Body of pancreas (tissue), 4 donors: Measurements from ENCODE around the gene CUL9. TPM values are rescaled to one million over a fixed set of nuclear protein-coding genes. Genes with fewer than 3 reads are reported as not detected.

ENCODE experiments used
- ATAC-seq: fragments of 150-250 bp; one replicate; pipeline ENCODE4 v1.9.1; 2016
- DNase-seq, 4 donors: peaks; one replicate each; pipeline ENCODE4 v3.0.0-alpha.2; 2019
- H3K27ac ChIP-seq, 4 donors: fragments of 200-600 bp; sonication (generic); 1 replicate in 3 of 4; 2 replicates in 1 of 4; pipeline versions ENCODE4 v1.5.1 to v1.6.1; 2016 to 2019; ENCODE audit warnings: mild to moderate bottlenecking in 1 of 4, mixed read lengths in 1 of 4, moderate library complexity in 1 of 4
- H3K27me3 ChIP-seq, 2 donors: fragments of 200-600 bp; sonication (generic); one replicate each; pipeline ENCODE4 v1.6.0; 2016; ENCODE audit warnings: mild to moderate bottlenecking in 1 of 2
- H3K36me3 ChIP-seq, 2 donors: fragments of 200-600 bp; sonication (generic); replicated peaks in 1 of 2; 2 replicates each; pipeline ENCODE4 v1.5.1; 2016; ENCODE audit warnings: low read depth in 2 of 2; ENCODE audit not compliant: insufficient read depth in 1 of 2
- H3K4me1 ChIP-seq: fragments of 200-600 bp; sonication (generic); one replicate; pipeline ENCODE4 v1.6.0; 2016
- H3K4me3 ChIP-seq, 2 donors: fragments of 200-600 bp; sonication (generic); 1 replicate in 1 of 2; 2 replicates in 1 of 2; pipeline ENCODE4 v1.5.1; 2016 to 2019
- H3K9me3 ChIP-seq, 3 donors: fragments of 200-600 bp; sonication (generic); 1 replicate in 2 of 3; 2 replicates in 1 of 3; pipeline ENCODE4 v1.5.1; 2016
- POLR2A ChIP-seq, 3 donors: fragments of 450-650 bp; IDR thresholded peaks; one replicate each; pipeline ENCODE4 v1.6.1; 2016; ENCODE audit warnings: antibody characterized with exemption in 3 of 3, mild to moderate bottlenecking in 2 of 3
- WGBS, 2 donors: methylation state at CpG; one replicate each; pipeline ENCODE4 v1.1.5; 2017; 5-methylcytosine and 5-hydroxymethylcytosine counted together
- intact Hi-C: fragments of 100-400 bp; cut with DNase I; formaldehyde crosslinking; loops from one replicate; pipeline ENCODE4 v1.15.1; 2023
- total RNA-seq, 2 donors: library from RNA; depleted of rRNA; stranded (reverse); fragments of >200 nt; gene quantifications; one replicate each; pipeline ENCODE4 v1.1.0, GENCODE V29; 2016
- TF ChIP-seq, protein P1 (sequence below), 7 experiments: fragments of 450-650 bp in 4 of 7; fragments of 200-600 bp in 3 of 7; sonication (generic) in 3 of 7; IDR thresholded peaks; one replicate each; pipeline ENCODE4 v1.5.1; 2016 to 2019; ENCODE audit warnings: antibody characterized with exemption in 7 of 7

CUL9 gene
- total RNA-seq, 2 donors from 2014 or later: 34.8 to 84.4 TPM

GRCh38 chr6:43189776-43190304, 7.8 kb downstream of the CUL9 start:
- ATAC-seq (no peak), DNase-seq (no peak)
- no peaks in the 10 kb centered on the region for H3K4me1 ChIP-seq
- peaks cover 0 to 2% of the 10 kb centered on the region in 2 donors for H3K36me3 ChIP-seq
- 77 to 78% methylated on average over 6 of the region's 6 CpGs for WGBS, 2 donors
- H3K4me3 ChIP-seq: no peak overlapping the region
- no peak for TF ChIP-seq POLR2A (IDR thresholded peaks at IDR 0.05)
- TF ChIP-seq, protein P1, sequence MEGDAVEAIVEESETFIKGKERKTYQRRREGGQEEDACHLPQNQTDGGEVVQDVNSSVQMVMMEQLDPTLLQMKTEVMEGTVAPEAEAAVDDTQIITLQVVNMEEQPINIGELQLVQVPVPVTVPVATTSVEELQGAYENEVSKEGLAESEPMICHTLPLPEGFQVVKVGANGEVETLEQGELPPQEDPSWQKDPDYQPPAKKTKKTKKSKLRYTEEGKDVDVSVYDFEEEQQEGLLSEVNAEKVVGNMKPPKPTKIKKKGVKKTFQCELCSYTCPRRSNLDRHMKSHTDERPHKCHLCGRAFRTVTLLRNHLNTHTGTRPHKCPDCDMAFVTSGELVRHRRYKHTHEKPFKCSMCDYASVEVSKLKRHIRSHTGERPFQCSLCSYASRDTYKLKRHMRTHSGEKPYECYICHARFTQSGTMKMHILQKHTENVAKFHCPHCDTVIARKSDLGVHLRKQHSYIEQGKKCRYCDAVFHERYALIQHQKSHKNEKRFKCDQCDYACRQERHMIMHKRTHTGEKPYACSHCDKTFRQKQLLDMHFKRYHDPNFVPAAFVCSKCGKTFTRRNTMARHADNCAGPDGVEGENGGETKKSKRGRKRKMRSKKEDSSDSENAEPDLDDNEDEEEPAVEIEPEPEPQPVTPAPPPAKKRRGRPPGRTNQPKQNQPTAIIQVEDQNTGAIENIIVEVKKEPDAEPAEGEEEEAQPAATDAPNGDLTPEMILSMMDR (IDR thresholded peaks at IDR 0.05): no peak
- H3K27me3 ChIP-seq: no peaks in the 10 kb centered on the region
- H3K9me3 ChIP-seq: no peaks in the 10 kb centered on the region
- intact Hi-C loops: no loop called here
- no peak overlapping the region for H3K27ac ChIP-seq

GRCh38 chr6:43192911-43193310, 10.9 kb downstream of the CUL9 start:
- intact Hi-C loops: no loop called here
- Histone ChIP-seq H3K4me1 (no peaks in the 10 kb centered on the region), H3K27me3 (no peaks in the 10 kb centered on the region), H3K27ac (no peak overlapping the region), H3K4me3 (no peak overlapping the region), H3K9me3 (no peaks in the 10 kb centered on the region), H3K36me3 (peaks cover 0 to 11% of the 10 kb centered on the region in 2 donors)
- 93 to 96% methylated on average over 6 to 9 of the region's 9 CpGs for WGBS, 2 donors
- TF ChIP-seq POLR2A (IDR thresholded peaks at IDR 0.05): no peak
- TF ChIP-seq, protein P1 (IDR thresholded peaks at IDR 0.05): no peak
- DNase-seq (no peak), ATAC-seq (no peak)

- DNase-seq: no peak
- Histone ChIP-seq H3K4me3 (no peak overlapping the region), H3K27ac (no peak overlapping the region), H3K4me1 (no peaks in the 10 kb centered on the region), H3K9me3 (no peaks in the 10 kb centered on the region), H3K27me3 (no peaks in the 10 kb centered on the region), H3K36me3 (peaks cover 0 to 15% of the 10 kb centered on the region in 2 donors)
- WGBS, 2 donors: 94 to 96% methylated on average over 5 of the region's 5 CpGs
- intact Hi-C loops: no loop called here
- ATAC-seq: no peak
- no peak for TF ChIP-seq POLR2A (IDR thresholded peaks at IDR 0.05)
- TF ChIP-seq, protein P1 (IDR thresholded peaks at IDR 0.05): no peak
Measured at GRCh38 chr6:43193929-43194328, 11.9 kb downstream of the CUL9 start.

- ATAC-seq (no peak), DNase-seq (no peak)
- Histone ChIP-seq H3K9me3 (no peaks in the 10 kb centered on the region), H3K27ac (no peak overlapping the region), H3K36me3 (peaks cover 0 to 19% of the 10 kb centered on the region in 2 donors), H3K4me1 (no peaks in the 10 kb centered on the region), H3K4me3 (no peak overlapping the region), H3K27me3 (no peaks in the 10 kb centered on the region)
- TF ChIP-seq POLR2A (IDR thresholded peaks at IDR 0.05): no peak
- TF ChIP-seq, protein P1 (IDR thresholded peaks at IDR 0.05): no peak
- 88 to 90% methylated on average over 5 of the region's 5 CpGs for WGBS, 2 donors
- intact Hi-C loops: no loop called here
Measured at GRCh38 chr6:43196337-43196736, 14.3 kb downstream of the CUL9 start.

GRCh38 chr6:43199912-43200311, 17.9 kb downstream of the CUL9 start:
- WGBS, 2 donors: 90 to 100% methylated on average over 6 of the region's 6 CpGs
- DNase-seq (no peak), ATAC-seq (no peak)
- no peaks in the 10 kb centered on the region for H3K27me3 ChIP-seq
- no peak overlapping the region for H3K27ac ChIP-seq
- peaks cover 0 to 19% of the 10 kb centered on the region in 2 donors for H3K36me3 ChIP-seq
- no peaks in the 10 kb centered on the region for H3K9me3 ChIP-seq
- no peaks in the 10 kb centered on the region for H3K4me1 ChIP-seq
- no peak overlapping the region for H3K4me3 ChIP-seq
- intact Hi-C loops: no loop called here
- TF ChIP-seq POLR2A (IDR thresholded peaks at IDR 0.05): no peak
- TF ChIP-seq, protein P1 (IDR thresholded peaks at IDR 0.05): no peak
